Vagina (tissue), 2 donors: Measurements from ENCODE around the gene P3H1.

ENCODE experiments used
- POLR2A ChIP-seq, 2 donors: fragments of 450-650 bp; IDR thresholded peaks; one replicate each; pipeline ENCODE4 v1.6.1; 2017; ENCODE audit warnings: antibody characterized with exemption in 2 of 2, mild to moderate bottlenecking in 2 of 2, moderate library complexity in 2 of 2
- POLR2AphosphoS5 ChIP-seq, 2 donors: sonication (generic); formaldehyde crosslinking; IDR thresholded peaks; one replicate each; pipeline ENCODE4 v1.9.0; 2017; ENCODE audit warnings: antibody characterized with exemption in 2 of 2, mild to moderate bottlenecking in 2 of 2, low read depth in 1 of 2; ENCODE audit not compliant: insufficient read depth in 1 of 2
- TF ChIP-seq, protein P1 (sequence below), 3 experiments: fragments of 450-650 bp in 2 of 3; fragments of 200-600 bp in 1 of 3; sonication (generic) in 1 of 3; IDR thresholded peaks; one replicate each; pipeline ENCODE4 v1.5.1; 2017 to 2019; ENCODE audit warnings: antibody characterized with exemption in 3 of 3, mild to moderate bottlenecking in 2 of 3, moderate library complexity in 2 of 3

DNA sequence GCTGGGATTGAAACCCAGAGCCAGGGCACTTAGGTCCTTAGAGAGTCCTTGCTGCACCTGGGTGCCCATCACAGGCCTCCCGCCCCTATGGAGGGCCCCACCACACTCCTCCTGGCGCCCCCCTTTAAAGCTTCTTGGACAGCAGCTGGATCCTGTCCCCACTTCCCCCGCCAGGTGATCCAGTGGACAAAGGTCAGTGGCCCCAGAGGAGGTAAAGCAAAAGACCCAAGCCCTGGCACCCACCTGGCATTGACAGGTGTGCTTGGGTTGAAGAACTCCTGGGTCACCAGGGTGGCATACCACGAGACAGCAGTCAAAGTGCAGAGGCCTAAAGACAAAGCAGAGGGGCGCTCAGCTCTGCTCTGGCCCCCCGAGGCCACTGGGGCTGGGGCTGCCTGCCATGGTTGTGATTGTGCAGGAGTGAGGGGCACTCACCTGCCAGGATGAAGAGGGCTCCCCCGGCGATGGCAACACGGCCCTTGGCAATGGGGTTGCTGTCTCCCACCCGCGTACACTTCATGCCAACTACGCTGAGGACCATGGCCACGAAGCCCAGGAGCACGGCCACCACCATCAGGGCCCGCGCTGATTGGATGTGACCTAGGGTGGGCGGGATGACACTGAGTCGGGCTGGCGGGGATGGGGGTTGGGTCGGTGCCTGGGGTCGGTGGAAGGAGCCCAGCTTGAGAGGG, 28.7 kb downstream of the P3H1 start:
- no peak for TF ChIP-seq POLR2A (IDR thresholded peaks at IDR 0.05)
- TF ChIP-seq, protein P1, sequence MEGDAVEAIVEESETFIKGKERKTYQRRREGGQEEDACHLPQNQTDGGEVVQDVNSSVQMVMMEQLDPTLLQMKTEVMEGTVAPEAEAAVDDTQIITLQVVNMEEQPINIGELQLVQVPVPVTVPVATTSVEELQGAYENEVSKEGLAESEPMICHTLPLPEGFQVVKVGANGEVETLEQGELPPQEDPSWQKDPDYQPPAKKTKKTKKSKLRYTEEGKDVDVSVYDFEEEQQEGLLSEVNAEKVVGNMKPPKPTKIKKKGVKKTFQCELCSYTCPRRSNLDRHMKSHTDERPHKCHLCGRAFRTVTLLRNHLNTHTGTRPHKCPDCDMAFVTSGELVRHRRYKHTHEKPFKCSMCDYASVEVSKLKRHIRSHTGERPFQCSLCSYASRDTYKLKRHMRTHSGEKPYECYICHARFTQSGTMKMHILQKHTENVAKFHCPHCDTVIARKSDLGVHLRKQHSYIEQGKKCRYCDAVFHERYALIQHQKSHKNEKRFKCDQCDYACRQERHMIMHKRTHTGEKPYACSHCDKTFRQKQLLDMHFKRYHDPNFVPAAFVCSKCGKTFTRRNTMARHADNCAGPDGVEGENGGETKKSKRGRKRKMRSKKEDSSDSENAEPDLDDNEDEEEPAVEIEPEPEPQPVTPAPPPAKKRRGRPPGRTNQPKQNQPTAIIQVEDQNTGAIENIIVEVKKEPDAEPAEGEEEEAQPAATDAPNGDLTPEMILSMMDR (IDR thresholded peaks at IDR 0.05) = no peak
- no peak for TF ChIP-seq POLR2AphosphoS5 (IDR thresholded peaks at IDR 0.05; ENCODE audit: insufficient read depth in 1 of 2, low read depth in 1 of 2)
